Measurements from ENCODE around the gene CASKIN2.
A peak's percentile ranks its signal among the peaks of the same experiment; 100 is the strongest.

CASKIN2 gene

GRCh38 chr17:75518983-75519537 lies 3.7 kb upstream of the CASKIN2 start:
- H3K4me1 Mint-ChIP-seq = peaks cover 15% of the 10 kb centered on the region
- TF ChIP-seq CTCF (IDR thresholded peaks at IDR 0.05; ENCODE audit: unreplicated experiment in 3 of 3) = no peak

GRCh38 chr17:75518201-75518600 lies 2.9 kb upstream of the CASKIN2 start:
- Mint-ChIP-seq H3K4me3 (peak overlapping the region; percentile 87 to 90 (median 88)), H3K9me3 (no peaks in the 10 kb centered on the region), H3K4me1 (peaks cover 23% of the 10 kb centered on the region), H3K27ac (no peak overlapping the region), H3K27me3 (ENCODE audit: low read depth) (peaks cover 3% of the 10 kb centered on the region), H3K36me3 (ENCODE audit: low read depth) (peaks cover 32% of the 10 kb centered on the region)
- TF ChIP-seq CTCF (IDR thresholded peaks at IDR 0.05; ENCODE audit: unreplicated experiment in 3 of 3) = no peak

More at GRCh38 chr17:75518983-75519537, 3.7 kb upstream of the CASKIN2 start:
- Mint-ChIP-seq H3K9me3 (no peaks in the 10 kb centered on the region), H3K27ac (no peak overlapping the region), H3K4me3 (peak overlapping the region; percentile 65 to 90 (median 88)), H3K27me3 (ENCODE audit: low read depth) (peaks cover 9% of the 10 kb centered on the region), H3K36me3 (ENCODE audit: low read depth) (peaks cover 35% of the 10 kb centered on the region)

GRCh38 chr17:75517297-75517865 lies 2.0 kb upstream of the CASKIN2 start:
- Mint-ChIP-seq H3K9me3 (no peaks in the 10 kb centered on the region), H3K27ac (peak overlapping the region in 2 of 3 experiments; percentile 9 to 33), H3K4me3 (peak overlapping the region; percentile 87 to 90 (median 88)), H3K4me1 (peaks cover 23% of the 10 kb centered on the region), H3K27me3 (ENCODE audit: low read depth) (no peaks in the 10 kb centered on the region), H3K36me3 (ENCODE audit: low read depth) (peaks cover 28% of the 10 kb centered on the region)
- TF ChIP-seq CTCF (IDR thresholded peaks at IDR 0.05; ENCODE audit: unreplicated experiment in 3 of 3) = no peak

GRCh38 chr17:75516619-75517296 lies 1.4 kb upstream of the CASKIN2 start:
- Mint-ChIP-seq H3K4me1 (peaks cover 30% of the 10 kb centered on the region), H3K27me3 (ENCODE audit: low read depth) (no peaks in the 10 kb centered on the region), H3K9me3 (no peaks in the 10 kb centered on the region), H3K27ac (peak overlapping the region in 2 of 3 experiments; percentile 9 to 33), H3K4me3 (peak overlapping the region; percentile 87 to 90 (median 88)), H3K36me3 (ENCODE audit: low read depth) (peaks cover 22% of the 10 kb centered on the region)
- TF ChIP-seq CTCF (IDR thresholded peaks at IDR 0.05; ENCODE audit: unreplicated experiment in 3 of 3) = no peak

- TF ChIP-seq CTCF (IDR thresholded peaks at IDR 0.05; ENCODE audit: unreplicated experiment in 3 of 3) = no peak
- H3K4me3 Mint-ChIP-seq = peak within 1 kb of the TSS; percentile 88 to 90 (median 89)
- peak within 1 kb of the TSS in 2 of 3 experiments; percentile 9 to 33 for H3K27ac Mint-ChIP-seq
- no peaks in the 10 kb centered on the region for H3K9me3 Mint-ChIP-seq
- no peaks in the 10 kb centered on the region for H3K27me3 Mint-ChIP-seq (ENCODE audit: low read depth)
- peaks cover 35% of the 10 kb centered on the region for H3K4me1 Mint-ChIP-seq
- H3K36me3 Mint-ChIP-seq (ENCODE audit: low read depth) = peaks cover 22% of the 10 kb centered on the region
Observed at GRCh38 chr17:75516255-75516618, 900 bp upstream of the CASKIN2 start, which contains the start of gene TSEN54. Gene TSEN54, plus strand, starts transcription at chr17:75516528. Its CDS starts 33 bp downstream, at chr17:75516561.

Data from nephron (organoid).